Measurements from ENCODE around the gene ELAVL1. TPM values are rescaled to one million over a fixed set of nuclear protein-coding genes. Genes with fewer than 3 reads are reported as not detected.

Gene ELAVL1
- total RNA-seq (2022) (53.7 and 58.1 TPM in 2 replicates), Bru-seq, nascent RNA (percentile 73 among the genes with signal in this experiment), BruChase-seq, experiment 1, labeled RNA remaining after a 6-hour chase (percentile 80 among the genes with signal in this experiment), BruChase-seq, experiment 2, labeled RNA remaining after a 2-hour chase (percentile 76 among the genes with signal in this experiment)
- long read RNA-seq, full-length matches to known transcripts: 211 of 241 reads
- long read RNA-seq, partial matches to known transcripts: 5 of 241 reads
- long read RNA-seq, other reads (novel, unspliced or antisense): 25 of 241 reads

- Mint-ChIP-seq H3K4me1 (ENCODE audit: insufficient read depth, unreplicated experiment) (peaks cover 19% of the 10 kb centered on the region), H3K27ac (ENCODE audit: low read depth, unreplicated experiment) (peak within 1 kb of the TSS; percentile 71), H3K27me3 (ENCODE audit: insufficient read depth, unreplicated experiment) (no peaks in the 10 kb centered on the region), H3K9me3 (ENCODE audit: unreplicated experiment) (no peaks in the 10 kb centered on the region), H3K4me3 (ENCODE audit: unreplicated experiment) (peak within 1 kb of the TSS; percentile 95), H3K36me3 (ENCODE audit: insufficient read depth, unreplicated experiment) (peaks cover 24% of the 10 kb centered on the region)
- DNase-seq (ENCODE audit: unreplicated experiment): peak; percentile 88
- intact Hi-C loops (cut with micrococcal nuclease): loop anchor here (10.0 kb wide), 1 partner anchor 151 kb away; no protein-coding TSS in a partner anchor
- BruUV-seq (replicated peaks): TSS peak; percentile 80
- TF ChIP-seq, protein P1, sequence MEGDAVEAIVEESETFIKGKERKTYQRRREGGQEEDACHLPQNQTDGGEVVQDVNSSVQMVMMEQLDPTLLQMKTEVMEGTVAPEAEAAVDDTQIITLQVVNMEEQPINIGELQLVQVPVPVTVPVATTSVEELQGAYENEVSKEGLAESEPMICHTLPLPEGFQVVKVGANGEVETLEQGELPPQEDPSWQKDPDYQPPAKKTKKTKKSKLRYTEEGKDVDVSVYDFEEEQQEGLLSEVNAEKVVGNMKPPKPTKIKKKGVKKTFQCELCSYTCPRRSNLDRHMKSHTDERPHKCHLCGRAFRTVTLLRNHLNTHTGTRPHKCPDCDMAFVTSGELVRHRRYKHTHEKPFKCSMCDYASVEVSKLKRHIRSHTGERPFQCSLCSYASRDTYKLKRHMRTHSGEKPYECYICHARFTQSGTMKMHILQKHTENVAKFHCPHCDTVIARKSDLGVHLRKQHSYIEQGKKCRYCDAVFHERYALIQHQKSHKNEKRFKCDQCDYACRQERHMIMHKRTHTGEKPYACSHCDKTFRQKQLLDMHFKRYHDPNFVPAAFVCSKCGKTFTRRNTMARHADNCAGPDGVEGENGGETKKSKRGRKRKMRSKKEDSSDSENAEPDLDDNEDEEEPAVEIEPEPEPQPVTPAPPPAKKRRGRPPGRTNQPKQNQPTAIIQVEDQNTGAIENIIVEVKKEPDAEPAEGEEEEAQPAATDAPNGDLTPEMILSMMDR (IDR thresholded peaks at IDR 0.05; ENCODE audit: unreplicated experiment): no peak
- ChIA-PET CTCF (interaction anchor here (1.0 to 4.2 kb wide), 3 partner anchors 34 to 61 kb away, joined by 3 to 16 read pairs (median 8); partner anchors contain the start of gene TIMM44), POLR2A (interaction anchor here (0.6 to 6.4 kb wide), 12 partner anchors 11 to 264 kb away, joined by 3 to 82 read pairs (median 4); partner anchors contain the start of gene TIMM44)
Observed at GRCh38 chr19:8005534-8006256, at the start of gene ELAVL1. TSS of gene ELAVL1 (minus strand) at chr19:8005641. CDS start at chr19:7991815, 13,826 bp downstream.

DNA sequence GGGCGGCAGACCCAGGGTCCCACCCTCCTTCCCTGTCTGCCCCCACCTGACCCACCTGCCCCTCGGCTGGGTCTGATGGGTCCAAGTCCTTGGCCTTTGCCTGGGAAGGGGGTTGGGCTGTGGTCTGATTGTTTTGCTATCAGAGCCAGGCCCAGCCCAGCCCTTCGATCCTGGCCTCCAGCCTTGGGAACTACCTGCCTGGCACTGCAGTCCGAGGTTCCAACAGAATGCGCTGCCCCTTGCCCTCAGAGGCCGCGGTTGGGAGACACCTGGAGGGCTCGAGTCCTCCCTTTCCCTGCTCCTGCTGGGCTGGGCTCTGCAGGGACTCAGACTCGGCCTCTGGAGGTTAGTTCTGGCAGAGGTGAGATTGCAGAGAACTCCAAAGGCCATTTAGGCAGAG lies 48.7 kb upstream of the ELAVL1 start:
- ChIA-PET CTCF (interaction anchor here (0.6 to 0.7 kb wide), 2 partner anchors 16 to 258 kb away, joined by 3 read pairs; no protein-coding TSS in a partner anchor), POLR2A (interaction anchor here (0.6 kb wide), 1 partner anchor 1569 kb away, joined by 3 read pairs; no protein-coding TSS in a partner anchor)
- Mint-ChIP-seq H3K36me3 (ENCODE audit: insufficient read depth, unreplicated experiment) (no peaks in the 10 kb centered on the region), H3K4me3 (ENCODE audit: unreplicated experiment) (no peak overlapping the region), H3K4me1 (ENCODE audit: insufficient read depth, unreplicated experiment) (no peaks in the 10 kb centered on the region), H3K27ac (ENCODE audit: low read depth, unreplicated experiment) (no peak overlapping the region), H3K9me3 (ENCODE audit: unreplicated experiment) (no peaks in the 10 kb centered on the region), H3K27me3 (ENCODE audit: insufficient read depth, unreplicated experiment) (no peaks in the 10 kb centered on the region)
- intact Hi-C loops (cut with micrococcal nuclease): no loop called here
- no peak for DNase-seq (ENCODE audit: unreplicated experiment)
- BruUV-seq (replicated peaks): no TSS peak
- TF ChIP-seq, protein P1 (IDR thresholded peaks at IDR 0.05; ENCODE audit: unreplicated experiment): no peak

DNA sequence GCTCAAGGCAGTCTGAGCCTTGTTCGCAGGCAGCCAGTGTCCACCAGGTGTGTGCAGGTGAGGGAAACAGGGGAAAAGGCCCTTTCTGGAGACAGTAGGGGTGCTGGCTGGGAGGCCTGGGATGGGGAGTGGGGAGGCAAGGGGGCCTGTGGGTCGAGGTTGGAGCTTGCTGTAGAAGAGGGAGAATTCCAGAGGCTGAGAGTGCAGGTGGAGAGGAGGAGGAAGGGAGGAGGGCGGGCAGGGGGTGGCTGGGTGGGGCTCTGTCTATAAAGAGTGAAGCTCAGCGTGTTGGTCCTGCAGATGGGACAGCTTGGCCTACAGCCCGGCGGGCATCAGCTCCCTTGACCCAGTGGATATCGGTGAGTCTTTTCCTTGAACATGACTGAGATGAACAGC lies 47.0 kb upstream of the ELAVL1 start, which contains the start of gene CCL25:
CCL25 (plus strand) TSS at position 297 of the 396 bp plus-strand sequence. CDS start 290 bp downstream, outside the sequence.
- intact Hi-C loops (cut with micrococcal nuclease): no loop called here
- H3K4me1 Mint-ChIP-seq (ENCODE audit: insufficient read depth, unreplicated experiment): no peaks in the 10 kb centered on the region
- no peak for DNase-seq (ENCODE audit: unreplicated experiment)
- ChIA-PET POLR2A (interaction anchor here (0.6 to 0.7 kb wide), 2 partner anchors 9 to 34 kb away, joined by 3 read pairs; no protein-coding TSS in a partner anchor), CTCF (interaction anchor here (0.6 to 0.8 kb wide), 2 partner anchors 9 to 247 kb away, joined by 3 read pairs; no protein-coding TSS in a partner anchor)
- TF ChIP-seq, protein P1 (IDR thresholded peaks at IDR 0.05; ENCODE audit: unreplicated experiment): no peak
- H3K27ac Mint-ChIP-seq (ENCODE audit: low read depth, unreplicated experiment): no peak within 1 kb of the TSS
- no peak within 1 kb of the TSS for H3K4me3 Mint-ChIP-seq (ENCODE audit: unreplicated experiment)
- no peaks in the 10 kb centered on the region for H3K27me3 Mint-ChIP-seq (ENCODE audit: insufficient read depth, unreplicated experiment)
- H3K36me3 Mint-ChIP-seq (ENCODE audit: insufficient read depth, unreplicated experiment): no peaks in the 10 kb centered on the region
- no TSS peak for BruUV-seq (replicated peaks)
- H3K9me3 Mint-ChIP-seq (ENCODE audit: unreplicated experiment): no peaks in the 10 kb centered on the region

Measured in MCF 10A (cell line).